Activated CD8-positive, alpha-beta T cell treated with anti-CD3 and anti-CD28 coated beads, Interleukin-2, amount 10 ng/mL, durations not matched to agents 7 days and 5 days (primary cell): ENCODE data around the gene RPAIN. TPM values are rescaled to one million over a fixed set of nuclear protein-coding genes. Genes with fewer than 3 reads are reported as not detected.

ENCODE experiments used
- total RNA-seq, 2 experiments: library from RNA; stranded (reverse); gene quantifications; one replicate each; pipeline ENCODE4 v1.2.3, GENCODE V29; 2021

RPAIN gene
- total RNA-seq, 2 experiments from 2014 or later, result 47.2 TPM

Other genes with a start within 250 kb of the RPAIN start
- 10 to 100 TPM; 11.8 to 12.7 TPM for gene ZNF594, start 228.3 kb upstream of the RPAIN start, total RNA-seq
- not detected for gene SCIMP, start 185.3 kb upstream of the RPAIN start, total RNA-seq
- gene RABEP1, start 137.9 kb upstream of the RPAIN start, total RNA-seq, result 10 to 100 TPM; 37.5 to 37.8 TPM
- 100 to 1,000 TPM in 1 of 2 experiments, 10 to 100 TPM in 1; 97.2 to 105 TPM for gene NUP88, start 520 bp upstream of the RPAIN start, total RNA-seq
- 100 to 1,000 TPM; 178 to 181 TPM for gene C1QBP, start 19.0 kb downstream of the RPAIN start, total RNA-seq
- gene DHX33, start 48.8 kb downstream of the RPAIN start, total RNA-seq, result 10 to 100 TPM; 16.9 to 18.3 TPM
- gene DERL2, start 66.0 kb downstream of the RPAIN start, total RNA-seq, result 10 to 100 TPM; 66.0 to 71.1 TPM
- 10 to 100 TPM; 36.1 to 40.0 TPM for gene MIS12, start 66.4 kb downstream of the RPAIN start, total RNA-seq
- gene NLRP1, start 164.3 kb downstream of the RPAIN start, total RNA-seq, result 10 to 100 TPM; 44.5 to 46.1 TPM